HG02870 (cell line): Measurements from ENCODE around the gene DLGAP3.
A peak's percentile ranks its signal among the peaks of the same experiment; 100 is the strongest.

ENCODE experiments used
- ATAC-seq: cut with Tn5 transposase; IDR thresholded peaks from one replicate; pipeline ENCODE4 v1.9.1; 2021; ENCODE audit warnings: mild to moderate bottlenecking, moderate library complexity; ENCODE audit not compliant: unreplicated experiment

Gene DLGAP3

GRCh38 chr1:34868230-34869049, 61.0 kb downstream of the DLGAP3 start:
- ATAC-seq: no peak

- no peak for ATAC-seq
Observed at GRCh38 chr1:34867415-34867814, 62.0 kb downstream of the DLGAP3 start.

DNA sequence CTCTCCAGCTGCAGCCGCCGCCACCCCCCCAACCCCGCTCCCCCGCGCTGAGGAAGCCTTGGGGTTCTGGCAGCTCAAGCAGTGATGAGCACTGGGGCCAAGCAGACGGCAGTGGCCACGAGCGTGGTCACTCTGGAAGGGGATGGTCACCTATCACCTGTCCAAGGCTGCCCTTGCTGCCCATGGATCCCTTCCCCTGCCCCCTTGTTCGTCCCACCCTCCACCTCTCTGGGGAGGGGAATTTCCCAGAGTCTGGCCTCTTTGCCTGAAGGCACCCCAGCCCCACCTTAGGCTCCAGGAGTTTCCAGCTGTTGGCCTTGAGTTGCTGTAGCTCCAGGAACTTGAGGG, 62.7 kb downstream of the DLGAP3 start:
- no peak for ATAC-seq

- peak; percentile 71 for ATAC-seq
Observed at GRCh38 chr1:34865981-34866761, 63.3 kb downstream of the DLGAP3 start.

DNA sequence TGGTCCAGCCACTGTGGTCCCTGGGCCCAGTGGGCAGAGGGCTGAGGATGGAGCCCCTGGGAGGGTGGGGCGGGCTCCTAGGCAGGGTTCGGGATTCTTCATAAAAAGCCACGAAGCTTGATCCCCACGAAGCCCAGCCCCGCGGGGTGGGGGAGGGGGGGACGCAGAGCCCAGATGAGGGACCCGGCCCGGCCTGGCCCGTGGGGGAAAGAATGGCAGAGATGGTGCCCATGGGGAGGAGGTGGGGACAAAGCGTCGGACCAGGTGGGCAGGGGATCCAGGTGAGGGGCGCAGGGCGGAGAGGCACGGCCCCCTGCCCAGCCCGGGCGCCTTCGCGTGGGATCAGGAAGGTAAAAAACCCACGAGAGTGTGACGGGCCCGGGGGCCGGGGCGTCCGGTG, 63.9 kb downstream of the DLGAP3 start:
- no peak for ATAC-seq

GRCh38 chr1:34864759-34865158, 64.7 kb downstream of the DLGAP3 start:
- no peak for ATAC-seq

DNA sequence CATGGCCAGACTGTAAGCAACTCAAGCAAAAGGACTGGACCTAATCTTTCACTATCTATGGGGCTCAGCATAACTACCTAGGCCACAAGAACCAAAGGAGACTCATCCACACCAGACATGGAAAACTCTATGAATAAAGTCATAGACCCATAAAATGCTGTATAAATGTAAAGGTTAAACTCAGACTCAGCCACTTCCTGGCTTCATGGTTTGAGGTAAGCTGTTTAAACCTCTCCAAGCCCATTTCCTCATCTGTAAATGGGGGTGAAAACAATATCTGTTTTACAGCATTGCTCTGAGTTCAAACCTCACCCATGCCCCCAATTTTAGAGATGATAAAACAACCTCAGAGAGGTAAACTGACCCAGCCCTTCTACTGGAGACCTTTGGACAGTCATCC, 65.9 kb downstream of the DLGAP3 start:
- ATAC-seq: no peak

DNA sequence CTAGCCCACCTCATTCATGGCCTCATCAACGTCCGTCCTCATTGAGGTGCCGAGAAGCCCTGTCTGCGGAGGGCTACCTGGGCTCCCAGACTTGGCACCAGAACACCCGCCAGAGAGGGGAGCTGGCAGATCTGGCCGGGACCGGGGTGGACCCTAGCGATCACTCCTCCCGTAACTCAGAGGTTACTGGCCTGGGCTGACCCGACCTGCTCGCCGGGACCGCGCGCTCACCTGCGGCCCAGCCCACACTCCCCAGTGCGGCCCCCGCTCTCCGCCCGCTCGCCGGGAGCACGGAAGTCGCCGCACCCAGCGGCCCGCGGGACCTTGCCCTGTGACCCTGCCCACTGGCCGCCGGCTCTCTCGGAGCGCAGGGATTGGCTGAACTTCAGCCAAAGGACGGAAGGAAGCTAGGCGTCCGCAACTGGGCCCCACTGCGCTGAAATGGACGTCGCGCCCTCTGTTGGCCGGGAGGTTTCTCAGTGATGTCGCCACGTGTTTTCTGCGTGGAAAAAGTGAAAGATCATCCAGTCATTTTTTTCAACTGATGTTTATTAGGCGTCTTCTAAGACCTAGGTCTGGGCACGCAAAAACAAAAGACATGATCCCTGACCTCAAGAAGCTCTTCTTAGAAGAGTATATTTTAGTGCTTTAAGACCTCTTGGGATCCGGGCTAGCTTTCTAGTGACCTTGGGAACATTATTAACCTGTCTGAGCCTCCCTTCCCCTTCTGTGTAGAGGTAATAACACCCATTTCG, 69.8 kb downstream of the DLGAP3 start, which contains the start of gene SMIM12:
SMIM12 (minus strand) TSS at position 304 of the 755 bp plus-strand sequence. CDS start 3,772 bp downstream, outside the sequence.
- peak; percentile 98 for ATAC-seq

- ATAC-seq: peak; percentile 7
Observed at GRCh38 chr1:34858901-34859445, 70.5 kb downstream of the DLGAP3 start.

GRCh38 chr1:34856697-34857096, 72.8 kb downstream of the DLGAP3 start:
- no peak for ATAC-seq

- ATAC-seq: peak; percentile 88
Observed at GRCh38 chr1:34852677-34853217, 76.7 kb downstream of the DLGAP3 start.

DNA sequence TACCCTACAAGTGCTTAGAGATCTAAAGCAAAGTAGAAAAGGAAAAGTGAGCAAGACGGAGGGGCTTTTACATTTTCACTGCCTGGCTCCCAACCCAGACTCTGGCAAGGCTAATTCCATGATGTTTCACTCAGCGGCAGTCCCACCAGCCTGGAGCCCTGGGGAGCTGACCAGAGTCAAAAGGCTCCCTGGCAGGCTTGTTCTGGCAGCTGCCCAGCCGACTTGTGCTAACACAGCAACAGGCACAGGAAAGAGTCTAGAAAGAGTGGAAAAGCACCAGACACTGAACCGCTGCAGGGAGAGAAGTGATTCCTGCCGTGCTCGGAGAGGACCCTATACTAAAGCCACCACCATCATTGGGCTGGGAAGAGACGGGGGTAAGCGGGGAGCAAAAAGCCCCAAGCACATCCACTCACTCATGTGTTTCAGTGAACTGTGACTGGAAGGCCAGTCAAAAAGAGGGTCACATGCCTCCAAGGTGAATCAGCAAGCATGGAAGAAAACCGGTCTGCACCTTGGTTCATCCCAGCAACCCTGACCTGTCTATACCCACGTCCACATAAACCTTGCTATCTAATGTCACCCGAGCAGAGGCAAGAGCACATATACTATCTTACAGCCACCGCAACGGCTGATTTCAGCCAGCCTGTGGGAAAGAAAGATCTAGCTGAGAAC, 77.9 kb downstream of the DLGAP3 start:
- no peak for ATAC-seq

DNA sequence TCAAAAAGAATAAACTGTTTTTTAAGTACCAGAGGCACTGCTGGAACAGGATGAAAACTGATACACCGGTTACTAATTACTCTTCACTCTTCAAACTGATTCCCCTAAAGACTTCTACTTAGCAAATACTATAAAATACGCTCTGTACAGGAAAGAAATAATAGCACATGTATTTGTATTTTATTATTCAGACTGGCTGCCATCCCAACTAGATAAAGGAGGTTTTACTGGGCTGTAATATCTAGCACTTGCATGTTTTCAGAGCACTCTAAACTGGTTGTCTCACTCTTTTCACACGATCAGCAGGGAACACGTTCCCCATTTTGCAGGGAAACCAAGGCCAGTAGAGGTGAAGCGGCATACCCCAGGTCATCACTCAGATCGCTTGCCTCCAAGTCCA, 79.1 kb downstream of the DLGAP3 start:
- ATAC-seq: no peak

- no peak for ATAC-seq
Observed at GRCh38 chr1:34847094-34847493, 82.4 kb downstream of the DLGAP3 start.

- ATAC-seq: no peak
Observed at GRCh38 chr1:34846265-34846664, 83.2 kb downstream of the DLGAP3 start.

DNA sequence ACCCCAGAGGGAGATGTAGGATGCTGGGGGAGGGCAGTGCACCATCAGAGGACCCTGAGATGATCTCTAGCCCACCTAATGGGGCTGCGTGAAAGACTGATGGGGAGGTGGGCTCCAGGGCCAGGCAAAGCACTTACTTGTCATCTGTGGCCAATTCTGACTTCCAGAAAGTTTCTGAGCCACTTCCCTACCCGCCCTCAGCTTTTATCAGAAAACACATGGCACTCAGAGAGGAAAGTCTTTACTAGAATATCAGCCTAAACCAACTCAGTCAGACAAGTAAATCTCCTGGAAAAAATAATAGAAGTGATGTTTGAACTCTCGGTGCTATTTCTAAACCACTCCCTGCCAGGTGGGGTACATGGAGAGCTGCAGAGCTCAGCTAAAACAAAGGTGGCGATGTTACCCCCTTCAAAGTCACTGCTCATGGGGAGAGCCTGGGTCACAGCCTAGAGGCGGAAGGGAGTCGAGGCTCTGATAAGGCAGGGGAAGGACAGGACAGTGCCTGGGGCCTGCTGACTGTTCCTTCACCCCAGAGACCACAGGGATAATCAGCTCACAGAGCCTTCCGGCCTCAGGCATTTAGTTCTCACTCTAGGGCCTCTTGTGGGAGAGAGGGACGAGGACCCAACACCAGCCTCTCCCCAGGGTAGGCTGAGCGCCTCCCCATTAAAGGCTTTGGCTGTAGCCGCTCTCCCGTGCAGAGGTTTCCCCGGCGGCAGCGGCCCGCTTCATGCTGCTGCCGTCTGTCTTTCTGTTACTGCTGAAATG, 84.1 kb downstream of the DLGAP3 start:
- ATAC-seq: no peak

- ATAC-seq: no peak
Observed at GRCh38 chr1:34844252-34844634, 85.2 kb downstream of the DLGAP3 start.

DNA sequence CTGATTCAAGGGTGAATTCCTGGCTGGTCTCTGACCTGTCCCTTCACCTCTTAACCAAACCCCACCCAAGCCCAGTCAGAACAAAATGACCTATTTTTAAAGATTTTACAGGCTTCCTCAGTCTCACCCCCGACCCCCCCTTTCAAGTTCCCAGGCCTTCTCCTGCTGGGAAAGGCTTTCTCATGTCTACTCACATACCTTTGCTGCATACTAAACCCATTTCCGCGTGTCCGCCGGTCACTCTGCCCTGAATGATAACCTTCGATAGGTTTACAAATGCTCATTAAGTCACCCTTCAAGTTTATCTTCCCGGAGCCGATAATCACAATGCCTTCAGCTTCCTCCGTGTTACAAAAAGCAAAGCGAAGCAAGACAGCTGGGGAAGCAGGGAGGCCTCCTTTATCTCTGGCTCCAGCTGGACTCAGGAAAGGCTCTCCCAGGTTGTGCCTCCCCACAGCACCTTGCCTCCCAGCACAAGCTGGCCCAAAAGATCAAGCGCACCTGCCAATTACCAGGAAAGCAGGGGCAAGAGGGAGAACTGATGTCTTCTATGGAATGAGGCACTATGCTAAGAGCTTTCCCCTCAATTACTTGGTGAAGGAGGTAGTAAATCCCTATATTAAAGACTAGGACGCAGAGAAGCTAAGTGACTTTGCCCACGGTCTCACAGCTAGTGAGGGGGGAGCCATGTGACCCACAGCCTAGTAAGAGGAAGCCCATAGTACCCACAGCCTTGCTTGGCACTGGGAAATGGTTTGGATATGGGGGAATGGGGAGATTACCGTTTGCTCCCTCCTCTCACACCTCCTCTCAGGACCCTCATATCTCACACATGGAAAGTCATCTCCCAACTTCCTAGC, 85.8 kb downstream of the DLGAP3 start:
- ATAC-seq: no peak

DNA sequence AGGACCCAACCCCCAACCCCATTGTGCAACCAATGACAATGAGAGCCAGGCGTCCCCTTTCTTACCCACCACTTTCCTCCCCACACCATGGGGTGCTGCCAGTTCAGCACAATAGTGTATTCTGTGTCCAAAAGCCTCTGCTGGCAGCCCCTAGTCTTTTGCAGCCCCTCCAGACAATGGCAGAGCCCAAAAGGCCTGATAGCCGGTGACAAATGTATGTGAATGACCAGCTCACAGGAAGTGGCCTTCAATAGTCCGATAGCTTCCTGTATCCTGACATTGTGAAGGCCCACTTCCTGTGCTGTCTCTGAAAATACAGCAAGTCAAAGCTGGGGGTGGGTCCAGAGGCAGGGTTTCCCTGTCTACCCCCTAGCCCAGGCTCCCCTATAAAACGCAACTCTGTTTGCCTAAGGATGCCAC, 86.5 kb downstream of the DLGAP3 start:
- no peak for ATAC-seq
